GM12865 (cell line): ENCODE measurements around the gene SNAPIN.

Source experiments
- DNase-seq: peaks from one replicate; pipeline ENCODE4 v3.0.0; 2010; ENCODE audit warnings: low read depth
- H3K4me3 ChIP-seq: 2 replicates; pipeline ENCODE4 v1.5.1; 2011; ENCODE audit warnings: mild to moderate bottlenecking, low read depth, low read length, control low read depth
- TF ChIP-seq, protein P1 (sequence below): IDR thresholded peaks from 2 replicates; pipeline ENCODE4 v1.5.1; 2011; ENCODE audit warnings: low read length, control low read depth, low read depth, inconsistent platforms; ENCODE audit not compliant: insufficient read depth; ENCODE audit errors: missing control alignments

Gene SNAPIN

DNA sequence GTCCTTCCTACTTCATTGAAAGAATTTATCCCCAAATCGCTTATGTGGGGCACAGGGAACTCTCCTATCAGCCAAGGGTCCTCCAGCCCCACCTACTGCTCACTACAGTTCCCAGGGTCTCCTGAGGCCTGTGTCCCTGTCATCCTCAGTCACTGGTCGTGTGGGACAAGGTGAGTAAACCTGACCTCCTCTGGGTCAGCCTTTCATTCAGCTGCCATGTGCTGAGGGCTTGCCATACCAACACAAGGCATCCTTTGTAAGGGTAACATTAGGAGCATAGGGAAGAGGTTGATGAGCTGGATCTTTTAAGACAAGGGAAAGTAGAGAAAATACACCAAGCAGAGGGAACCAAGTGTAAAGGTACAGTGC lies 11.2 kb upstream of the SNAPIN start:
- DNase-seq: no peak
- TF ChIP-seq, protein P1, sequence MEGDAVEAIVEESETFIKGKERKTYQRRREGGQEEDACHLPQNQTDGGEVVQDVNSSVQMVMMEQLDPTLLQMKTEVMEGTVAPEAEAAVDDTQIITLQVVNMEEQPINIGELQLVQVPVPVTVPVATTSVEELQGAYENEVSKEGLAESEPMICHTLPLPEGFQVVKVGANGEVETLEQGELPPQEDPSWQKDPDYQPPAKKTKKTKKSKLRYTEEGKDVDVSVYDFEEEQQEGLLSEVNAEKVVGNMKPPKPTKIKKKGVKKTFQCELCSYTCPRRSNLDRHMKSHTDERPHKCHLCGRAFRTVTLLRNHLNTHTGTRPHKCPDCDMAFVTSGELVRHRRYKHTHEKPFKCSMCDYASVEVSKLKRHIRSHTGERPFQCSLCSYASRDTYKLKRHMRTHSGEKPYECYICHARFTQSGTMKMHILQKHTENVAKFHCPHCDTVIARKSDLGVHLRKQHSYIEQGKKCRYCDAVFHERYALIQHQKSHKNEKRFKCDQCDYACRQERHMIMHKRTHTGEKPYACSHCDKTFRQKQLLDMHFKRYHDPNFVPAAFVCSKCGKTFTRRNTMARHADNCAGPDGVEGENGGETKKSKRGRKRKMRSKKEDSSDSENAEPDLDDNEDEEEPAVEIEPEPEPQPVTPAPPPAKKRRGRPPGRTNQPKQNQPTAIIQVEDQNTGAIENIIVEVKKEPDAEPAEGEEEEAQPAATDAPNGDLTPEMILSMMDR: no peak
- H3K4me3 ChIP-seq: no peak overlapping the region

DNA sequence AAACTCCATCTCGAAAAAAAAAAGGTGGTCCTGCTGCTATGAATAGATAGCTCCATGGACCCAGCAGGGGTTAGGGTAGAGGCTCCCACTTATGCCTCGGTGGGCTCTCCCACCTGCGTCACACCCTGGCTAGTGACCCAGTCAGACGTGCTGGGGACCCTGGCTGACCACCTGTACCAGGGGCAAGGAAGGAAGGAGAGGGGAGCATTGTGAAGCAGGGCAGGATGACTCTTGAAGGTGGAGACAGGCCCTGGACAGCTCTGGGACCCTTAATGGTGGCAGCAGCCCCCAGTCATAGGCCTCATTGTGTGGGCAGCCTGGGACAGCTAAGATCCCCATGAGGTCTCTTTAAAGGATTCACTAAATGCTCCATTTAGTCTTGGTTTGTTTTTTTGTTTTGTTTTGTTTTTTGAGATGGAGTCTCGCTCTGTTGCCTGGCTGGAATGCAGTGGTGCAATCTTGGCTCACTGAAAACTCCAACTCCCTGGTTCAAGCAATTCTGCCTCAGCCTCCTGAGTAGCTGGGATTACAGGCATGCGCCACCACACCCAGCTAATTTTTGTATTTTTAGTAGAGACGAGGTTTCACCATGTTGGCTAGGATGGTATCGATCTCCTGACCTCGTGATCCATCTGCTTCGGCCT lies 10.4 kb upstream of the SNAPIN start:
- H3K4me3 ChIP-seq: no peak overlapping the region
- TF ChIP-seq, protein P1: no peak
- no peak for DNase-seq

DNA sequence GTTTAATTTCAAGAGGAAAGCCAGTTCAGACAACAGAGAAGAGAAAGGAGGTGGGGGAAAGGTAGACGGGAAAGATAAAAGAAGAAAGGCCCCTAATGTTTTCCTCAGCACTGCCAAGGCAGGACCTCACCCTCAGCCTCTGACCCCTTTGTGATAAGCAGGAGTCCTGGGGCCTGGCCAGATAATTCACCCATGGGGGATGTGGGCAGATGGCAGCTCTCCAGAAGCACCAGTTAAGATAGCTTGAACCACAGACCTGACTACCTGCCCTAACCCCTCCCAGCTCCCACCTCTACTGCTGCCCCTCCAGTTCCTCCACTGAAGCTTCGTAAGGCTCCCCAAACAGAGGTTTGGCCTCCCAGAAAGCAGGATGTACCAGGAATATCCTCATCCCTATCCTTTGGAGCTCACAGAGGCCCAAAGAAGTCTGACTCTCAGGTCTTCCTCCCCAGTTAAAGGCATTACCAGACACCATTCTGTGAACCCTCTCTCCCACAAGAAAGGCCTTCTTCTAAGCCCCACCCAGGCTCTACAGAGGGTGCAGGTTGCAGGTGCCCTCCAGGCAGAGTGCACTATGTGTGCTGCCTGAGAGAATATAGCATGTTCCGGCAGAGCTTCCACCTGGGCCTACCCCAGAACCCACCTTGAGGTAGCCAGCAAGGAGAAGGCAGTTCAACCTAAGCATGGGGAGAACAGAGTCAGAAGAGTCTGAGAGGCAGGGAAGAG lies 9.2 kb upstream of the SNAPIN start:
- DNase-seq: no peak
- no peak overlapping the region for H3K4me3 ChIP-seq
- TF ChIP-seq, protein P1: no peak

DNA sequence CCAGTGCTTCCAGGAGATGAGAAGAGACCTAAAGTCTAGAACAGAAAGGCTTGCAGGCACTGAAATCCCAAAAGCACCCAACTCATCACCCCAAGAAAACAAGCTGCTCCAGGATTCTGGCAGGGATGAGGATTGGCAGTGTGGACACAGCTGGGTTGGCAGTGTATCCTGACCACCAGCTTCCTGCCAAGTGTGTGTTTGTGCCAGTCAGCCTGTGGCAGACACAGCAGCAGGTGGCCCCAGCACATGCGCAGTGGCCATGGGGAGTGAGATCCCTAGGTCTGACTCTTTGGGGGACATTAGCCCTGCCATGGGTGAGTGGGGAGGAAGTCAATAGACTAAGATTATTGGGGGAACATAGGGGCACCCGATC lies 8.7 kb upstream of the SNAPIN start:
- DNase-seq: no peak
- no peak overlapping the region for H3K4me3 ChIP-seq
- TF ChIP-seq, protein P1: no peak

DNA sequence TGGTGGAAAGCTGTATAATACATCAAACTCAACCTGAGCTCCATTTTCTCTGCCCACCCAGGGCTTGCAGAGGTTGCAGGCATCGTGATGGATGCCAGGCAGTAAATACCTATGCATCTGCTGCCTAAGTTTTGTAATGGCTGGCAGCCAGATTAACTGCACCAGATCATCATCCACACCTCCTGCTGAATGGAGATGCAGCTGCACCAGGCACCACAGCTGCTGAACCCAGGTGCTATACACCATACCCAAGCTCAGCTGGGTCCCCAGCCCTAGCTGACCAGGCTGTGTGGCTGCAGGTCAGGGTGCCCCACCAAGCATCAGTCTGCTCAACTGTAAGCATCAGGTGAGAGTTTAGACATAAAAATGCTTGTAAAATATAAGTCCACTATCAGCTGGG lies 6.7 kb upstream of the SNAPIN start:
- TF ChIP-seq, protein P1: no peak
- no peak overlapping the region for H3K4me3 ChIP-seq
- DNase-seq: no peak

DNA sequence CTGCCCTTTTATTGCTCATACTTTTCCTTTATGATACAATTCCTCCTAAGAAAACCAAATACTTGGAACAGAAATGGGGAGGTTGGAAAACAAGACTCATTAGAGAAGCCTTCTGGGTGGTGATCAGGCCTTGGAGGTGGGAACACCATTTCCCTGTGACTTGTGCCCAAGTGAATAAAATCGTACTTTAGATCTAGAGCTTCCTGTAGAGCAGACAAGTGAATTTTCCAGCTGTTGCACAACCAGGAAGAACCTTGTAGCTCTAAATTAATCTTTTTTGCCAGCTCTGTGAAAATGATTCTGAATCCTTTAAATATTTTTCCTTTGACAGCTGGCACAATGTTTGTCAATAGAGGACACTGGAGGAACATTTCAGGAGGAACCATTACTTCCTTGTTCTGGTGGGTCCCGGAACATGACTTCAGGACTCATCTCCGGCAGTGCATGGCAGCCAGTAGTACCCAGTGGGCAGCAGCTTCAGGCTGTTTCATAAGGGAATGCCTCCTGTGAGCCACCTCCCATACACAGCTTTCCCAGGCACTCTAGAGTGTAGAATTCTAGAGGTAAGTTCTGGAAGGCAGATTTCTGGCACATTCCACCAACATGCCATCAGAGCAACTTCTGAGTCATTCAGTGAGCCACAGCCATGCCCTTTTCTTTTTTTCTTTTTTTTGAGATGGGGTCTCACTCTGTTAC lies 5.5 kb upstream of the SNAPIN start:
- TF ChIP-seq, protein P1: no peak
- no peak overlapping the region for H3K4me3 ChIP-seq
- DNase-seq: no peak
